Pancreas (tissue), 10 donors: Measurements from ENCODE around the gene INSC. TPM values are rescaled to one million over a fixed set of nuclear protein-coding genes. Genes with fewer than 3 reads are reported as not detected.

Experiments
- ATAC-seq, 4 donors: fragments of 200-7000 bp; cut with Tn5 transposase; one replicate each; pipeline versions ENCODE4 v1.8.0 to v1.9.1; 2020; ENCODE audit warnings: mild to moderate bottlenecking in 4 of 4, moderate library complexity in 4 of 4
- DNase-seq, 6 donors: peaks; one replicate each; pipeline ENCODE4 v3.0.0-alpha.2; 2020
- FAIRE-seq: peaks from 2 replicates; lab custom pipeline; 2012; peaks lifted over from hg19 to GRCh38; lab: Jason Lieb, UNC
- H3K27ac ChIP-seq, 4 donors: fragments of 200-600 bp; sonication (generic); 1 replicate in 3 of 4; 2 replicates in 1 of 4; pipeline versions ENCODE4 v1.5.0 to v1.8.0; 2020
- H3K27me3 ChIP-seq, 4 donors: fragments of 200-600 bp; one replicate each; pipeline ENCODE4 v1.8.0; 2021
- H3K36me3 ChIP-seq, 3 donors: fragments of 200-600 bp; sonication (generic) in 1 of 3; one replicate each; pipeline versions ENCODE4 v1.5.0 to v1.8.0; 2020 to 2021
- H3K4me1 ChIP-seq, 3 donors: fragments of 200-600 bp; one replicate each; pipeline ENCODE4 v1.8.0; 2021
- H3K4me3 ChIP-seq, 4 donors: fragments of 200-600 bp; sonication (generic) in 2 of 4; one replicate each; pipeline versions ENCODE4 v1.5.0 to v1.8.0; 2020 to 2021
- H3K9me3 ChIP-seq, 4 donors: fragments of 200-600 bp; one replicate each; pipeline ENCODE4 v1.8.0; 2021
- CTCF ChIP-seq, 4 donors: fragments of 200-600 bp; sonication (generic) in 3 of 4; IDR thresholded peaks; one replicate each; pipeline versions ENCODE4 v1.5.0 to v1.8.0; 2021; ENCODE audit warnings: antibody characterized with exemption in 4 of 4
- WGBS, 2 donors: extraction: QIAGEN DNeasy Blood & Tissue Kit; methylation state at CpG; one replicate each; pipeline ENCODE4 v1.1.7; 2013; 5-methylcytosine and 5-hydroxymethylcytosine counted together
- intact Hi-C, 3 donors: fragments of 100-400 bp; cut with DNase I; formaldehyde crosslinking; loops; one replicate each; pipeline versions ENCODE4 v1.11.1 to v1.14.2; 2022
- polyA plus RNA-seq, 2 donors: library from polyadenylated mRNA; stranded (reverse); fragments of 200-250 nt; gene quantifications; one replicate each; pipeline ENCODE4 v1.2.3, GENCODE V29; 2013
- total RNA-seq, 6 donors: library from RNA; stranded (reverse); fragmentation: NEBNext Ultra II Directional in 4 of 6; extraction: Animal tissue kit (Norgen Biotek cat#: 25700) in 4 of 6; gene quantifications; one replicate each; pipeline versions ENCODE4 v1.2.1 to v1.2.4, GENCODE V29; 2021 to 2023
- donor health status: healthy with polysubstance abuse.
- donor health status: DM: no; HTN: no; CAD: no; lungs with moderate emphysema.
- donor health status: DM: no; HTN: no; CAD: no.
- donor health status: control.
- donor health status: control.
- donor health status: Bipolar disorder and iron deficiency.
- donor health status: DM: yes; HTN: yes; CAD: no.
- donor health status: DM: no; HTN: no; CAD: no.
- donor health status: DM: no; HTN: no; CAD: no.
- donor health status: DM: yes; HTN: yes; CAD: no.

INSC gene
- total and polyA plus RNA-seq, 8 donors: 0.50 to 1.6 (median 0.57) TPM

- no peaks in the 10 kb centered on the region for H3K27me3 ChIP-seq
- H3K4me3 ChIP-seq: no peak overlapping the region
- H3K4me1 ChIP-seq: peaks cover 0 to 3% (median 0%) of the 10 kb centered on the region in 3 donors
- WGBS, 2 donors: 90 to 94% methylated on average over 1 of the region's 1 CpG
- FAIRE-seq: no peak
- no peaks in the 10 kb centered on the region for H3K36me3 ChIP-seq
- H3K9me3 ChIP-seq: no peaks in the 10 kb centered on the region
- no peak for ATAC-seq
- no peak for DNase-seq
- no peak for TF ChIP-seq CTCF (IDR thresholded peaks at IDR 0.05)
- intact Hi-C loops: no loop called here
- H3K27ac ChIP-seq: no peak overlapping the region
Observed at GRCh38 chr11:15144347-15144746, 29.6 kb downstream of the INSC start.

GRCh38 chr11:15145151-15145550 lies 30.4 kb downstream of the INSC start:
- Histone ChIP-seq H3K36me3 (no peaks in the 10 kb centered on the region), H3K27ac (peak overlapping the region in 2 of 4 donors; percentile 22 to 27), H3K4me3 (no peak overlapping the region), H3K9me3 (no peaks in the 10 kb centered on the region), H3K4me1 (peaks cover 0 to 3% (median 0%) of the 10 kb centered on the region in 3 donors), H3K27me3 (no peaks in the 10 kb centered on the region)
- intact Hi-C loops: no loop called here
- 33 to 42% methylated on average over 2 of the region's 2 CpGs for WGBS, 2 donors
- ATAC-seq: no peak
- DNase-seq: no peak
- no peak for TF ChIP-seq CTCF (IDR thresholded peaks at IDR 0.05)
- no peak for FAIRE-seq

- no peak for TF ChIP-seq CTCF (IDR thresholded peaks at IDR 0.05)
- FAIRE-seq: no peak
- DNase-seq: no peak
- 58 to 73% methylated on average over 1 of the region's 1 CpG for WGBS, 2 donors
- H3K27me3 ChIP-seq: no peaks in the 10 kb centered on the region
- H3K36me3 ChIP-seq: no peaks in the 10 kb centered on the region
- peaks cover 0 to 3% (median 0%) of the 10 kb centered on the region in 3 donors for H3K4me1 ChIP-seq
- H3K27ac ChIP-seq: peak overlapping the region in 2 of 4 donors; percentile 22 to 27
- intact Hi-C loops: no loop called here
- H3K9me3 ChIP-seq: no peaks in the 10 kb centered on the region
- ATAC-seq: peak in 3 of 4 donors; percentile 70 to 87 (median 75)
- no peak overlapping the region for H3K4me3 ChIP-seq
Observed at GRCh38 chr11:15145615-15146014, 30.9 kb downstream of the INSC start.

GRCh38 chr11:15146271-15147003 lies 31.7 kb downstream of the INSC start:
- Histone ChIP-seq H3K36me3 (no peaks in the 10 kb centered on the region), H3K4me1 (peaks cover 0 to 3% (median 0%) of the 10 kb centered on the region in 3 donors), H3K9me3 (no peaks in the 10 kb centered on the region), H3K4me3 (no peak overlapping the region), H3K27ac (peak overlapping the region in 2 of 4 donors; percentile 14 to 27), H3K27me3 (no peaks in the 10 kb centered on the region)
- ATAC-seq (no peak), FAIRE-seq (no peak), DNase-seq (no peak)
- 62 to 70% methylated on average over 3 of the region's 3 CpGs for WGBS, 2 donors
- intact Hi-C loops: no loop called here
- no peak for TF ChIP-seq CTCF (IDR thresholded peaks at IDR 0.05)

- FAIRE-seq (no peak), ATAC-seq (no peak), DNase-seq (no peak)
- intact Hi-C loops: no loop called here
- no peak overlapping the region for H3K27ac ChIP-seq
- H3K27me3 ChIP-seq: no peaks in the 10 kb centered on the region
- 70 to 83% methylated on average over 4 of the region's 4 CpGs for WGBS, 2 donors
- TF ChIP-seq CTCF (IDR thresholded peaks at IDR 0.05): no peak
- no peaks in the 10 kb centered on the region for H3K36me3 ChIP-seq
- H3K9me3 ChIP-seq: no peaks in the 10 kb centered on the region
- no peak overlapping the region for H3K4me3 ChIP-seq
- H3K4me1 ChIP-seq: peaks cover 0 to 3% (median 0%) of the 10 kb centered on the region in 3 donors
Observed at GRCh38 chr11:15148169-15148568, 33.4 kb downstream of the INSC start.
